ENCODE results near the gene TEX261. TPM values are rescaled to one million over a fixed set of nuclear protein-coding genes. Genes with fewer than 3 reads are reported as not detected.

The TEX261 gene
- total and polyA plus RNA-seq, 2 donors (not counting 3 experiments of a cell fraction or from before 2014, with no cell fraction given), result 71.2 to 98.1 TPM

DNA sequence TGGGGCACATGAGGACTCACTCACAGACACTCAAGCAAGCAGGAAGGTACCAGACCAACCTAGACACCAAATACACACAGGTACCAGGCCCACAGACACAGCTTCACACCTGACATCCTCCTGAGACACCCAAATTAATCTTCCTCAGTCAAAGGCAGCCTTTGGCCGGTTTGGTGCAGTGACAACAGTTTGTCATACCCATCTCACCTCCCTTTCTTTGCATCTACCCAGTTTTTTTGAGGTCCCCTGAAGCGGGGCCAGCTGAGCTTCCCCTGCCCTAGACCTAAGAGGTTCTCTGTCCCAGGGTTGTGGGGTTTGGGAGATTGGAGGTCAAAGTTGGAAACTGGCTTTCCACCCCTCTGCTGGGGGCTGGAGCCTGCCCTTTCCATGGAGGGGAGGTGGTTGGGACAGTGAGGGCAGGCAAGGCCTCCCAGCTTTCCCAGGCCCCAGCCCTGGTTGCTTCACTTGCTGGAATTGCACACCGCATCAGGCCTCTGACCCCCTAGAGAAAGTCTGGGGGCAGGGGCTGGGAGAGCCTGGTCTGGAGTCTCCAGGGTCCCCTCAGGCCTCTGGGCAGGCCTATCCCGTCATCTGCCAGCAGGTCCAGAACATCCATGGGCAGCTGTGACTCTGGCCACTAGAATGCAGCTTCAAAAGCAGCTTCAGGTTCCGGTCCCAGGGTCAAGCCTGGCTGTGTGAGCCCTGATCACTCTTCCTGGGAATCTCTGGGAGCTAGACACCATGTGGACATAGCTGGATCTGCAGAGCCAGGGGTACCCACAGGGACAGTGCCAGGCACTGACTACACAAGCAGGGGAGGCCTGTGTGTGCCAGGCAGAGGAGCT lies 12.5 kb upstream of the TEX261 start:
- H3K4me3 ChIP-seq (replicated peaks in 1 of 3; ENCODE audit: insufficient read depth in 1 of 3, low read depth in 1 of 3, low read length in 3 of 3), result no peak overlapping the region
- H3K9me3 ChIP-seq (replicated peaks; ENCODE audit: control insufficient read depth, insufficient read depth, low read length), result no peaks in the 10 kb centered on the region
- TF ChIP-seq, protein P1, sequence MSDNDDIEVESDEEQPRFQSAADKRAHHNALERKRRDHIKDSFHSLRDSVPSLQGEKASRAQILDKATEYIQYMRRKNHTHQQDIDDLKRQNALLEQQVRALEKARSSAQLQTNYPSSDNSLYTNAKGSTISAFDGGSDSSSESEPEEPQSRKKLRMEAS (IDR thresholded peaks at IDR 0.05; ENCODE audit: insufficient read depth, insufficient read length), result no peak
- no peak for TF ChIP-seq MYC (IDR thresholded peaks at IDR 0.05; ENCODE audit: low read depth, low read length)
- no peak for TF ChIP-seq FOS (IDR thresholded peaks at IDR 0.05; ENCODE audit: borderline replicate concordance, insufficient read depth, low read length)
- TF ChIP-seq GATA2 (IDR thresholded peaks at IDR 0.05; ENCODE audit: insufficient read depth, insufficient read length, low read depth, low read length), result no peak
- TF ChIP-seq CTCF (IDR thresholded peaks at IDR 0.05; ENCODE audit: extremely low read depth in 1 of 2, insufficient read depth in 1 of 2, low read depth in 1 of 2, low read length in 2 of 2), result no peak
- no peak for TF ChIP-seq POLR2AphosphoS5 (IDR thresholded peaks at IDR 0.05; ENCODE audit: insufficient read depth, low read depth, low read length)
- no peak for TF ChIP-seq EZH2 (IDR thresholded peaks at IDR 0.05; ENCODE audit: borderline replicate concordance, low read depth, low read length, severe bottlenecking)
- no peak for TF ChIP-seq POLR2A (IDR thresholded peaks at IDR 0.05; ENCODE audit: low read depth, low read length)
- no peak for TF ChIP-seq JUN (IDR thresholded peaks at IDR 0.05; ENCODE audit: borderline replicate concordance, insufficient read depth, insufficient read length, low read depth)
- CTCF ChIA-PET, result interaction anchor here (0.8 to 1.6 kb wide), 2 partner anchors 23 to 93 kb away, joined by 3 to 4 read pairs; no protein-coding TSS in a partner anchor
- H3K9ac ChIP-seq (replicated peaks; ENCODE audit: extremely low read depth, insufficient read depth, low read length), result no peak overlapping the region
- POLR2A ChIA-PET, result no interaction called here
- H3K4me2 ChIP-seq (ENCODE audit: insufficient read depth, low read length), result no peak overlapping the region
- H3K9me1 ChIP-seq (replicated peaks; ENCODE audit: control insufficient read depth, extremely low read depth, insufficient read depth, low read length), result no peaks in the 10 kb centered on the region
- FAIRE-seq (no peak), DNase-seq (ENCODE audit: low read depth, low spot score) (no peak)
- no peaks in the 10 kb centered on the region for H3K79me2 ChIP-seq (ENCODE audit: control insufficient read depth, insufficient read depth, low read length)
- intact Hi-C loops (cut with micrococcal nuclease), result no loop called here
- no peak overlapping the region for H3K27ac ChIP-seq (ENCODE audit: insufficient read depth, low read depth, low read length)
- dilution Hi-C loops (cut with MboI; ENCODE audit: extremely low pct_ligation_motif_present, low sequenced_read_pairs), result no loop called here
- no peak overlapping the region for H2AFZ ChIP-seq (ENCODE audit: low read depth, low read length)
- H3K27me3 ChIP-seq (ENCODE audit: control insufficient read depth in 2 of 2, insufficient read depth in 2 of 2, low read length in 2 of 2), result peaks cover 5 to 6% of the 10 kb centered on the region in 2 experiments
- H4K20me1 ChIP-seq (replicated peaks; ENCODE audit: control insufficient read depth, extremely low read depth, insufficient read depth, low read length), result no peaks in the 10 kb centered on the region
- no peaks in the 10 kb centered on the region for H3K4me1 ChIP-seq (ENCODE audit: control insufficient read depth, extremely low read depth, insufficient read depth, low read length)
- H3K36me3 ChIP-seq (ENCODE audit: control insufficient read depth in 2 of 2, extremely low read depth in 1 of 2, insufficient read depth in 2 of 2, low read length in 2 of 2), result no peaks in the 10 kb centered on the region
- BruUV-seq (replicated peaks), result no TSS peak

All from endothelial cell of umbilical vein (primary cell).